ENCODE measurements around the gene GBP1.
"Not testable (repeated sequence)": the region's sequence is repeated elsewhere in the genome, so short reads cannot be mapped to it uniquely, and the experiment has no call there.

DNA sequence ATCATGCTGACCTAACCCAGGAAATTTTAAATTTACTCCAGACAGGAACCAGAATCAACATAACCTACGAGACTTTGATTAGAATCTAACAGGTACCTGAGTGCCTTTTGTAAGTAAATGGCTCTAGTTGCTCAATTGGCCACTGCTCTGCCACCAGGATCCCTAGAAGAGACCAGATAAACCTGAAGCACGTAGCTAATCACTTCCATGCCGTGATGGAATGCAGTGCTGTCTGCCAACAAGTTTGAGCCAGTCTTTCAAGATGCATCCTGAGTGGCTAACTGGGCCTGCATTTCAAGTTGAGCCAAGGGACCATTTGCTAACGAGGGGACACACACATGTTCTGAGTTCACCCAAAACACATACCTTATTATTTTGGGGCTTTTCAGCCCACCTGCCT is 15.8 kb downstream of the GBP1 start:
- TF ChIP-seq EZH2phosphoT487 (IDR thresholded peaks at IDR 0.05; ENCODE audit: borderline replicate concordance, low read depth, low read length), result not testable (repeated sequence)
- TF ChIP-seq, protein P1, sequence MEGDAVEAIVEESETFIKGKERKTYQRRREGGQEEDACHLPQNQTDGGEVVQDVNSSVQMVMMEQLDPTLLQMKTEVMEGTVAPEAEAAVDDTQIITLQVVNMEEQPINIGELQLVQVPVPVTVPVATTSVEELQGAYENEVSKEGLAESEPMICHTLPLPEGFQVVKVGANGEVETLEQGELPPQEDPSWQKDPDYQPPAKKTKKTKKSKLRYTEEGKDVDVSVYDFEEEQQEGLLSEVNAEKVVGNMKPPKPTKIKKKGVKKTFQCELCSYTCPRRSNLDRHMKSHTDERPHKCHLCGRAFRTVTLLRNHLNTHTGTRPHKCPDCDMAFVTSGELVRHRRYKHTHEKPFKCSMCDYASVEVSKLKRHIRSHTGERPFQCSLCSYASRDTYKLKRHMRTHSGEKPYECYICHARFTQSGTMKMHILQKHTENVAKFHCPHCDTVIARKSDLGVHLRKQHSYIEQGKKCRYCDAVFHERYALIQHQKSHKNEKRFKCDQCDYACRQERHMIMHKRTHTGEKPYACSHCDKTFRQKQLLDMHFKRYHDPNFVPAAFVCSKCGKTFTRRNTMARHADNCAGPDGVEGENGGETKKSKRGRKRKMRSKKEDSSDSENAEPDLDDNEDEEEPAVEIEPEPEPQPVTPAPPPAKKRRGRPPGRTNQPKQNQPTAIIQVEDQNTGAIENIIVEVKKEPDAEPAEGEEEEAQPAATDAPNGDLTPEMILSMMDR (conservative IDR thresholded peaks at IDR 0.05; ENCODE audit: low read length), result not testable (repeated sequence)

Measured in OCI-LY7 (cell line).